H9 (cell line): ENCODE data around the gene ENPEP. TPM values are rescaled to one million over a fixed set of nuclear protein-coding genes. Genes with fewer than 3 reads are reported as not detected.

Experiments
- DNase-seq: peaks from one replicate; pipeline ENCODE4 v3.0.0-alpha.2; 2017
- H2AFZ ChIP-seq: one replicate; pipeline ENCODE4 v1.6.1; 2013; ENCODE audit warnings: mild to moderate bottlenecking, low read length, control low read depth, moderate library complexity
- H2AK5ac ChIP-seq: 2 replicates; pipeline ENCODE4 v1.6.1; 2013; ENCODE audit warnings: low read length, control low read depth, mixed read lengths; ENCODE audit not compliant: insufficient read length
- H2BK120ac ChIP-seq: one replicate; pipeline ENCODE4 v1.6.1; 2013; ENCODE audit warnings: low read depth, mild to moderate bottlenecking, low read length, control low read depth, inconsistent platforms; ENCODE audit not compliant: poor library complexity, severe bottlenecking
- H2BK12ac ChIP-seq: 2 replicates; pipeline ENCODE4 v1.6.1; 2013; ENCODE audit warnings: low read length, control low read depth, mixed read lengths, low read depth; ENCODE audit not compliant: insufficient read length
- H2BK15ac ChIP-seq: 2 replicates; pipeline ENCODE4 v1.6.1; 2013; ENCODE audit warnings: low read depth, low read length, control low read depth
- H2BK20ac ChIP-seq: one replicate; pipeline ENCODE4 v1.6.1; 2013; ENCODE audit warnings: low read depth, mild to moderate bottlenecking, low read length, control low read depth, inconsistent platforms; ENCODE audit not compliant: poor library complexity, severe bottlenecking
- H2BK5ac ChIP-seq: 2 replicates; pipeline ENCODE4 v1.6.1; 2013; ENCODE audit warnings: low read length, control low read depth, mixed read lengths; ENCODE audit not compliant: insufficient read length
- H3K14ac ChIP-seq: 2 replicates; pipeline ENCODE4 v1.6.1; 2013; ENCODE audit warnings: low read length, control low read depth; ENCODE audit not compliant: insufficient read depth
- H3K18ac ChIP-seq: 2 replicates; pipeline ENCODE4 v1.6.1; 2013; ENCODE audit warnings: low read depth, mild to moderate bottlenecking, mixed read lengths, low read length, control low read depth; ENCODE audit not compliant: insufficient read length
- H3K23ac ChIP-seq: 2 replicates; pipeline ENCODE4 v1.6.1; 2013; ENCODE audit warnings: low read length, control low read depth, mixed read lengths, low read depth; ENCODE audit not compliant: insufficient read length
- H3K23me2 ChIP-seq: 2 replicates; pipeline ENCODE4 v1.6.1; 2013; ENCODE audit warnings: low read depth, mild to moderate bottlenecking, mixed read lengths, low read length, control low read depth; ENCODE audit not compliant: insufficient read length, poor library complexity, severe bottlenecking
- H3K27ac ChIP-seq: 2 replicates; pipeline ENCODE4 v1.5.1; 2013; ENCODE audit warnings: low read length, control low read depth, mixed read lengths, low read depth; ENCODE audit not compliant: insufficient read length
- H3K27me3 ChIP-seq: 2 replicates; pipeline ENCODE4 v1.6.1; 2013; ENCODE audit warnings: low read length, control low read depth, inconsistent platforms; ENCODE audit not compliant: insufficient read depth
- H3K4ac ChIP-seq: 2 replicates; pipeline ENCODE4 v1.6.1; 2013; ENCODE audit warnings: low read depth, mild to moderate bottlenecking, control low read depth, inconsistent platforms, low read length, moderate library complexity
- H3K4me1 ChIP-seq: 2 replicates; pipeline ENCODE4 v1.6.1; 2013; ENCODE audit warnings: low read length, control low read depth, inconsistent platforms; ENCODE audit not compliant: insufficient read depth
- H3K4me2 ChIP-seq: 2 replicates; pipeline ENCODE4 v1.6.1; 2013; ENCODE audit warnings: low read length, control low read depth, mixed read lengths; ENCODE audit not compliant: insufficient read length, insufficient read depth
- H3K56ac ChIP-seq: 2 replicates; pipeline ENCODE4 v1.6.1; 2013; ENCODE audit warnings: low read depth, mild to moderate bottlenecking, mixed read lengths, low read length, control low read depth; ENCODE audit not compliant: insufficient read length
- H3K79me1 ChIP-seq: 2 replicates; pipeline ENCODE4 v1.6.1; 2013; ENCODE audit warnings: low read depth, mild to moderate bottlenecking, moderate library complexity, low read length, control low read depth, inconsistent platforms; ENCODE audit not compliant: insufficient read depth, poor library complexity, severe bottlenecking
- H3K79me2 ChIP-seq: 2 replicates; pipeline ENCODE4 v1.6.1; 2013; ENCODE audit warnings: low read length, control low read depth, inconsistent platforms; ENCODE audit not compliant: insufficient read depth
- H3K9ac ChIP-seq: 2 replicates; pipeline ENCODE4 v1.6.1; 2013; ENCODE audit warnings: low read length, control low read depth, mixed read lengths; ENCODE audit not compliant: insufficient read length; ENCODE audit errors: extremely low read depth
- H3K9me3 ChIP-seq: one replicate; pipeline ENCODE4 v1.6.1; 2013; ENCODE audit warnings: low read depth, low read length, inconsistent platforms; ENCODE audit not compliant: control insufficient read depth
- H3T11ph ChIP-seq: one replicate; pipeline ENCODE4 v1.6.1; 2013; ENCODE audit warnings: mild to moderate bottlenecking, low read length, control low read depth, inconsistent platforms
- H4K20me1 ChIP-seq: one replicate; pipeline ENCODE4 v1.6.1; 2013; ENCODE audit not compliant: control insufficient read depth, insufficient read length, insufficient read depth
- H4K5ac ChIP-seq: 2 replicates; pipeline ENCODE4 v1.6.1; 2013; ENCODE audit warnings: low read depth, mild to moderate bottlenecking, mixed read lengths, low read length, control low read depth; ENCODE audit not compliant: insufficient read length
- H4K8ac ChIP-seq: replicated peaks from 2 replicates; pipeline ENCODE4 v1.6.1; 2013; ENCODE audit warnings: low read length, control low read depth, mixed read lengths, low read depth; ENCODE audit not compliant: insufficient read length
- H4K91ac ChIP-seq: 2 replicates; pipeline ENCODE4 v1.6.1; 2013; ENCODE audit warnings: low read depth, mild to moderate bottlenecking, moderate library complexity, mixed read lengths, low read length, control low read depth; ENCODE audit not compliant: insufficient read length
- H3K27ac Mint-ChIP-seq, 3 experiments: 2 replicates in 2 of 3; 3 replicates in 1 of 3; pipeline ENCODE4 v1.8.0; 2020 to 2021; ENCODE audit warnings: mixed read lengths in 3 of 3, mild to moderate bottlenecking in 1 of 3, moderate library complexity in 1 of 3
- H3K27me3 Mint-ChIP-seq: 2 replicates; pipeline ENCODE4 v1.8.0; 2021; ENCODE audit warnings: low read depth, mild to moderate bottlenecking, moderate library complexity, mixed read lengths
- H3K36me3 Mint-ChIP-seq, 3 experiments: 2 replicates in 2 of 3; 3 replicates in 1 of 3; pipeline ENCODE4 v1.8.0; 2020 to 2021; ENCODE audit warnings: low read depth in 3 of 3, mixed read lengths in 3 of 3; ENCODE audit not compliant: insufficient read depth in 1 of 3
- H3K4me1 Mint-ChIP-seq, 2 experiments: 2 replicates each; pipeline ENCODE4 v1.8.0; 2020; ENCODE audit warnings: mixed read lengths in 2 of 2
- H3K4me3 Mint-ChIP-seq, 2 experiments: 2 replicates in 1 of 2; 3 replicates in 1 of 2; pipeline ENCODE4 v1.8.0; 2020 to 2021; ENCODE audit warnings: mild to moderate bottlenecking in 2 of 2, mixed read lengths in 2 of 2, moderate library complexity in 1 of 2
- H3K9me3 Mint-ChIP-seq, 2 experiments: 2 replicates in 1 of 2; 3 replicates in 1 of 2; pipeline ENCODE4 v1.8.0; 2020; ENCODE audit warnings: mild to moderate bottlenecking in 2 of 2, mixed read lengths in 2 of 2, moderate library complexity in 1 of 2
- WGBS: extraction: QIAGEN DNeasy Blood & Tissue Kit; methylation state at CpG from one replicate; pipeline ENCODE4 v1.1.7; 2013; ENCODE audit warnings: missing lambda C conversion rate, low lambda C conversion rate, mixed read lengths; ENCODE audit not compliant: insufficient read length; ENCODE audit errors: extremely low coverage; 5-methylcytosine and 5-hydroxymethylcytosine counted together
- total RNA-seq: library from RNA; stranded (reverse); gene quantifications from 2 replicates; pipeline ENCODE4 v1.2.1, GENCODE V29; 2021
- TF ChIP-seq, protein P1 (sequence below): fragments of 200-600 bp; sonication (generic); conservative IDR thresholded peaks from 3 replicates; pipeline ENCODE4 v1.8.0; 2021; ENCODE audit warnings: antibody characterized with exemption, mild to moderate bottlenecking

ENPEP gene
- total RNA-seq, 1 experiment from 2014 or later = 0.44 TPM

- H3K27me3 Mint-ChIP-seq = peaks cover 79% of the 10 kb centered on the region
These were observed 138.4 kb downstream of the ENPEP start for GRCh38 chr4:110614173-110614963.

More at GRCh38 chr4:110614173-110614963, 138.4 kb downstream of the ENPEP start:
- no peak overlapping the region for H2BK15ac ChIP-seq
- H2AFZ ChIP-seq = no peak overlapping the region
- no CpG with 5 or more reads among the region's 27 CpGs for WGBS
- peaks cover 83% of the 10 kb centered on the region for H3K27me3 ChIP-seq
- H3K9ac ChIP-seq = peak overlapping the region; percentile 9
- no peaks in the 10 kb centered on the region for H3K79me2 ChIP-seq
- no peak overlapping the region for H2BK20ac ChIP-seq
- H3K14ac ChIP-seq = no peak overlapping the region
- H4K91ac ChIP-seq = no peak overlapping the region
- H4K8ac ChIP-seq = no peak overlapping the region
- no peak overlapping the region for H3K27ac ChIP-seq
- peak overlapping the region in 2 of 3 experiments; percentile 48 to 79; a peak in 1 of 7 replicates for H3K27ac Mint-ChIP-seq
- peaks cover 61 to 67% of the 10 kb centered on the region in 2 experiments for H3K4me1 Mint-ChIP-seq
- H3K9me3 Mint-ChIP-seq = peaks cover 0 to 9% of the 10 kb centered on the region in 2 experiments; a peak in 1 of 5 replicates
- no peak overlapping the region for H3K18ac ChIP-seq
- peak overlapping the region; percentile 87 to 90 for H3K4me3 Mint-ChIP-seq
- H3K56ac ChIP-seq = no peak overlapping the region
- H3K4me2 ChIP-seq = peak overlapping the region; percentile 82
- H3K79me1 ChIP-seq = no peaks in the 10 kb centered on the region
- H3K9me3 ChIP-seq = no peaks in the 10 kb centered on the region
- peak; percentile 90 for DNase-seq
- H2AK5ac ChIP-seq = no peak overlapping the region
- no peaks in the 10 kb centered on the region for H3K36me3 Mint-ChIP-seq
- H3K4me1 ChIP-seq = peaks cover 2% of the 10 kb centered on the region; the same call in 1 of the 2 replicates
- H4K20me1 ChIP-seq = no peaks in the 10 kb centered on the region
- H2BK5ac ChIP-seq = no peak overlapping the region
- TF ChIP-seq, protein P1, sequence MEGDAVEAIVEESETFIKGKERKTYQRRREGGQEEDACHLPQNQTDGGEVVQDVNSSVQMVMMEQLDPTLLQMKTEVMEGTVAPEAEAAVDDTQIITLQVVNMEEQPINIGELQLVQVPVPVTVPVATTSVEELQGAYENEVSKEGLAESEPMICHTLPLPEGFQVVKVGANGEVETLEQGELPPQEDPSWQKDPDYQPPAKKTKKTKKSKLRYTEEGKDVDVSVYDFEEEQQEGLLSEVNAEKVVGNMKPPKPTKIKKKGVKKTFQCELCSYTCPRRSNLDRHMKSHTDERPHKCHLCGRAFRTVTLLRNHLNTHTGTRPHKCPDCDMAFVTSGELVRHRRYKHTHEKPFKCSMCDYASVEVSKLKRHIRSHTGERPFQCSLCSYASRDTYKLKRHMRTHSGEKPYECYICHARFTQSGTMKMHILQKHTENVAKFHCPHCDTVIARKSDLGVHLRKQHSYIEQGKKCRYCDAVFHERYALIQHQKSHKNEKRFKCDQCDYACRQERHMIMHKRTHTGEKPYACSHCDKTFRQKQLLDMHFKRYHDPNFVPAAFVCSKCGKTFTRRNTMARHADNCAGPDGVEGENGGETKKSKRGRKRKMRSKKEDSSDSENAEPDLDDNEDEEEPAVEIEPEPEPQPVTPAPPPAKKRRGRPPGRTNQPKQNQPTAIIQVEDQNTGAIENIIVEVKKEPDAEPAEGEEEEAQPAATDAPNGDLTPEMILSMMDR = no peak
- no peak overlapping the region for H3K4ac ChIP-seq
- no peak overlapping the region for H2BK120ac ChIP-seq
- H3T11ph ChIP-seq = no peak overlapping the region
- no peak overlapping the region for H3K23ac ChIP-seq
- peaks cover 27% of the 10 kb centered on the region for H3K23me2 ChIP-seq
- no peak overlapping the region for H2BK12ac ChIP-seq
- H4K5ac ChIP-seq = no peak overlapping the region

Other genes starting within 250 kb of the ENPEP start
- gene PITX2, start 146.9 kb downstream of the ENPEP start, total RNA-seq = 7.5 and 8.5 TPM in 2 replicates